ENCODE results near the gene YIPF6.

The YIPF6 gene

GRCh38 chrX:68498508-68499379, at the start of gene YIPF6:
Gene YIPF6 (plus strand): TSS chrX:68499051. CDS start chrX:68499067, 16 bp downstream.
- Histone ChIP-seq H3K36me3 (ENCODE audit: control insufficient read depth in 2 of 2, insufficient read depth in 2 of 2, low read length in 2 of 2) (no peaks in the 10 kb centered on the region), H3K4me3 (ENCODE audit: low read length in 2 of 2) (peak within 1 kb of the TSS; percentile 86), H3K4me1 (ENCODE audit: control insufficient read depth, insufficient read depth, low read length) (peaks cover 5% of the 10 kb centered on the region), H3K27me3 (ENCODE audit: control insufficient read depth in 1 of 2, insufficient read depth in 2 of 2, low read length in 2 of 2) (peaks cover 0 to 4% of the 10 kb centered on the region in 2 donors), H3K27ac (ENCODE audit: low read length) (peak within 1 kb of the TSS; percentile 90), H3K9me3 (ENCODE audit: control insufficient read depth in 2 of 2, low read length in 2 of 2) (no peaks in the 10 kb centered on the region), H3K9ac (ENCODE audit: low read length in 2 of 2) (peak within 1 kb of the TSS; percentile 92 to 96)

GRCh38 chrX:68451720-68452119, 47.1 kb upstream of the YIPF6 start:
- Histone ChIP-seq H3K27me3 (ENCODE audit: control insufficient read depth in 1 of 2, insufficient read depth in 2 of 2, low read length in 2 of 2) (no peaks in the 10 kb centered on the region), H3K9me3 (ENCODE audit: control insufficient read depth in 2 of 2, low read length in 2 of 2) (no peaks in the 10 kb centered on the region), H3K9ac (ENCODE audit: low read length in 2 of 2) (no peak overlapping the region), H3K4me1 (ENCODE audit: control insufficient read depth, insufficient read depth, low read length) (no peaks in the 10 kb centered on the region), H3K4me3 (ENCODE audit: low read length in 2 of 2) (no peak overlapping the region), H3K27ac (ENCODE audit: low read length) (no peak overlapping the region), H3K36me3 (ENCODE audit: control insufficient read depth in 2 of 2, insufficient read depth in 2 of 2, low read length in 2 of 2) (no peaks in the 10 kb centered on the region)

- Histone ChIP-seq H3K27me3 (ENCODE audit: control insufficient read depth in 1 of 2, insufficient read depth in 2 of 2, low read length in 2 of 2) (no peaks in the 10 kb centered on the region), H3K9ac (ENCODE audit: low read length in 2 of 2) (no peak overlapping the region), H3K4me1 (ENCODE audit: control insufficient read depth, insufficient read depth, low read length) (no peaks in the 10 kb centered on the region), H3K4me3 (ENCODE audit: low read length in 2 of 2) (no peak overlapping the region), H3K27ac (ENCODE audit: low read length) (no peak overlapping the region), H3K9me3 (ENCODE audit: control insufficient read depth in 2 of 2, low read length in 2 of 2) (no peaks in the 10 kb centered on the region), H3K36me3 (ENCODE audit: control insufficient read depth in 2 of 2, insufficient read depth in 2 of 2, low read length in 2 of 2) (no peaks in the 10 kb centered on the region)
Observed at GRCh38 chrX:68454476-68455150, 44.2 kb upstream of the YIPF6 start.

- Histone ChIP-seq H3K36me3 (ENCODE audit: control insufficient read depth in 2 of 2, insufficient read depth in 2 of 2, low read length in 2 of 2) (no peaks in the 10 kb centered on the region), H3K9me3 (ENCODE audit: control insufficient read depth in 2 of 2, low read length in 2 of 2) (no peaks in the 10 kb centered on the region), H3K27ac (ENCODE audit: low read length) (no peak overlapping the region), H3K9ac (ENCODE audit: low read length in 2 of 2) (no peak overlapping the region), H3K27me3 (ENCODE audit: control insufficient read depth in 1 of 2, insufficient read depth in 2 of 2, low read length in 2 of 2) (no peaks in the 10 kb centered on the region), H3K4me1 (ENCODE audit: control insufficient read depth, insufficient read depth, low read length) (no peaks in the 10 kb centered on the region), H3K4me3 (ENCODE audit: low read length in 2 of 2) (no peak overlapping the region)
Observed at GRCh38 chrX:68455151-68455510, 43.7 kb upstream of the YIPF6 start.

- no peak overlapping the region for H3K9ac ChIP-seq (ENCODE audit: low read length in 2 of 2)
- H3K9me3 ChIP-seq (ENCODE audit: control insufficient read depth in 2 of 2, low read length in 2 of 2): no peaks in the 10 kb centered on the region
- H3K4me1 ChIP-seq (ENCODE audit: control insufficient read depth, insufficient read depth, low read length): no peaks in the 10 kb centered on the region
- H3K27ac ChIP-seq (ENCODE audit: low read length): no peak overlapping the region
- peaks cover 0 to 3% of the 10 kb centered on the region in 2 donors for H3K27me3 ChIP-seq (ENCODE audit: control insufficient read depth in 1 of 2, insufficient read depth in 2 of 2, low read length in 2 of 2)
- no peaks in the 10 kb centered on the region for H3K36me3 ChIP-seq (ENCODE audit: control insufficient read depth in 2 of 2, insufficient read depth in 2 of 2, low read length in 2 of 2)
- no peak overlapping the region for H3K4me3 ChIP-seq (ENCODE audit: low read length in 2 of 2)
Observed at GRCh38 chrX:68461093-68461492, 37.8 kb upstream of the YIPF6 start.

GRCh38 chrX:68461576-68461975, 37.3 kb upstream of the YIPF6 start:
- Histone ChIP-seq H3K9me3 (ENCODE audit: control insufficient read depth in 2 of 2, low read length in 2 of 2) (no peaks in the 10 kb centered on the region), H3K9ac (ENCODE audit: low read length in 2 of 2) (no peak overlapping the region), H3K27ac (ENCODE audit: low read length) (no peak overlapping the region), H3K4me3 (ENCODE audit: low read length in 2 of 2) (no peak overlapping the region), H3K27me3 (ENCODE audit: control insufficient read depth in 1 of 2, insufficient read depth in 2 of 2, low read length in 2 of 2) (peaks cover 0 to 3% of the 10 kb centered on the region in 2 donors), H3K4me1 (ENCODE audit: control insufficient read depth, insufficient read depth, low read length) (no peaks in the 10 kb centered on the region), H3K36me3 (ENCODE audit: control insufficient read depth in 2 of 2, insufficient read depth in 2 of 2, low read length in 2 of 2) (no peaks in the 10 kb centered on the region)

GRCh38 chrX:68462197-68462596, 36.7 kb upstream of the YIPF6 start:
- H3K4me3 ChIP-seq (ENCODE audit: low read length in 2 of 2): no peak overlapping the region
- H3K27me3 ChIP-seq (ENCODE audit: control insufficient read depth in 1 of 2, insufficient read depth in 2 of 2, low read length in 2 of 2): peaks cover 0 to 3% of the 10 kb centered on the region in 2 donors
- H3K9me3 ChIP-seq (ENCODE audit: control insufficient read depth in 2 of 2, low read length in 2 of 2): no peaks in the 10 kb centered on the region
- no peaks in the 10 kb centered on the region for H3K36me3 ChIP-seq (ENCODE audit: control insufficient read depth in 2 of 2, insufficient read depth in 2 of 2, low read length in 2 of 2)
- H3K9ac ChIP-seq (ENCODE audit: low read length in 2 of 2): no peak overlapping the region
- H3K4me1 ChIP-seq (ENCODE audit: control insufficient read depth, insufficient read depth, low read length): no peaks in the 10 kb centered on the region
- H3K27ac ChIP-seq (ENCODE audit: low read length): no peak overlapping the region

GRCh38 chrX:68462653-68463052, 36.2 kb upstream of the YIPF6 start:
- Histone ChIP-seq H3K27ac (ENCODE audit: low read length) (no peak overlapping the region), H3K27me3 (ENCODE audit: control insufficient read depth in 1 of 2, insufficient read depth in 2 of 2, low read length in 2 of 2) (peaks cover 0 to 3% of the 10 kb centered on the region in 2 donors), H3K4me1 (ENCODE audit: control insufficient read depth, insufficient read depth, low read length) (no peaks in the 10 kb centered on the region), H3K4me3 (ENCODE audit: low read length in 2 of 2) (no peak overlapping the region), H3K9ac (ENCODE audit: low read length in 2 of 2) (no peak overlapping the region), H3K36me3 (ENCODE audit: control insufficient read depth in 2 of 2, insufficient read depth in 2 of 2, low read length in 2 of 2) (no peaks in the 10 kb centered on the region), H3K9me3 (ENCODE audit: control insufficient read depth in 2 of 2, low read length in 2 of 2) (no peaks in the 10 kb centered on the region)

GRCh38 chrX:68463880-68464279, 35.0 kb upstream of the YIPF6 start:
- no peaks in the 10 kb centered on the region for H3K9me3 ChIP-seq (ENCODE audit: control insufficient read depth in 2 of 2, low read length in 2 of 2)
- no peak overlapping the region for H3K9ac ChIP-seq (ENCODE audit: low read length in 2 of 2)
- peaks cover 0 to 3% of the 10 kb centered on the region in 2 donors for H3K27me3 ChIP-seq (ENCODE audit: control insufficient read depth in 1 of 2, insufficient read depth in 2 of 2, low read length in 2 of 2)
- no peak overlapping the region for H3K4me3 ChIP-seq (ENCODE audit: low read length in 2 of 2)
- no peaks in the 10 kb centered on the region for H3K36me3 ChIP-seq (ENCODE audit: control insufficient read depth in 2 of 2, insufficient read depth in 2 of 2, low read length in 2 of 2)
- no peak overlapping the region for H3K27ac ChIP-seq (ENCODE audit: low read length)
- no peaks in the 10 kb centered on the region for H3K4me1 ChIP-seq (ENCODE audit: control insufficient read depth, insufficient read depth, low read length)

GRCh38 chrX:68464796-68465195, 34.1 kb upstream of the YIPF6 start:
- no peaks in the 10 kb centered on the region for H3K36me3 ChIP-seq (ENCODE audit: control insufficient read depth in 2 of 2, insufficient read depth in 2 of 2, low read length in 2 of 2)
- H3K9me3 ChIP-seq (ENCODE audit: control insufficient read depth in 2 of 2, low read length in 2 of 2): no peaks in the 10 kb centered on the region
- H3K27ac ChIP-seq (ENCODE audit: low read length): no peak overlapping the region
- H3K4me1 ChIP-seq (ENCODE audit: control insufficient read depth, insufficient read depth, low read length): no peaks in the 10 kb centered on the region
- peaks cover 0 to 3% of the 10 kb centered on the region in 2 donors for H3K27me3 ChIP-seq (ENCODE audit: control insufficient read depth in 1 of 2, insufficient read depth in 2 of 2, low read length in 2 of 2)
- no peak overlapping the region for H3K9ac ChIP-seq (ENCODE audit: low read length in 2 of 2)
- no peak overlapping the region for H3K4me3 ChIP-seq (ENCODE audit: low read length in 2 of 2)

- Histone ChIP-seq H3K4me1 (ENCODE audit: control insufficient read depth, insufficient read depth, low read length) (no peaks in the 10 kb centered on the region), H3K27me3 (ENCODE audit: control insufficient read depth in 1 of 2, insufficient read depth in 2 of 2, low read length in 2 of 2) (peaks cover 0 to 4% of the 10 kb centered on the region in 2 donors), H3K27ac (ENCODE audit: low read length) (no peak overlapping the region), H3K4me3 (ENCODE audit: low read length in 2 of 2) (no peak overlapping the region), H3K36me3 (ENCODE audit: control insufficient read depth in 2 of 2, insufficient read depth in 2 of 2, low read length in 2 of 2) (no peaks in the 10 kb centered on the region), H3K9ac (ENCODE audit: low read length in 2 of 2) (no peak overlapping the region), H3K9me3 (ENCODE audit: control insufficient read depth in 2 of 2, low read length in 2 of 2) (no peaks in the 10 kb centered on the region)
Observed at GRCh38 chrX:68480969-68481368, 17.9 kb upstream of the YIPF6 start.

Data from stomach smooth muscle (tissue), 2 donors.